ENCODE measurements around the gene LAIR2.
"Not testable (repeated sequence)": the region's sequence is repeated elsewhere in the genome, so short reads cannot be mapped to it uniquely, and the experiment has no call there.

The LAIR2 gene

DNA sequence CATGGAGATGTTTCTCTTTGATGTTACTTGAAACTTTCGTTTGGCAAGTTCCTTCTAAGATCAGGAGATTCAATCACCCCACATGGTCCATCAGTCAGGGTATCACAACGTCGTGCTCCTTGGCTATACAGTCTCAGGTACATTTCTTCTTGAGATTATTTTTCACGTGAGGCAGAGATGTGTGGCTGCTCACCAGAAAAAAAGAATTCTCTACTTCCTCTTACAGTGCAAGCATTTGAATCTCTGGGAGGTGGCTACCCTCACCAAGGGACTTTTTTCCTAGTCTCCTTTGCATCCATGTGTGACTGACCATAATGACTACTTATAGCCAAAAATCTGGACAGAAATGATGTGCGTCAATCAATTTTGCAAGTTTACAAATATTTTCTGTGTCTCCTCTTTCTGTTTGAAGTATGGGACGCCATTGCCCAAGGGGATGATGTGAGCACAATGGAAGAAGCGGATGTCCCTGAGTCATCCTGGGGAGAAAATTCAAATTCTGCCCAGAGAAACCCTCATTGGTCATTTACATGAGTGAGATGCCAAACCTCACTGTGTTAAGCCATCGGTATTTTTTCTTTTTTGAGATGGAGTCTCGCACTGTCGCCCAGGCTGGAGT is 8.6 kb upstream of the LAIR2 start:
- no peak for DNase-seq (ENCODE audit: low read depth)

DNA sequence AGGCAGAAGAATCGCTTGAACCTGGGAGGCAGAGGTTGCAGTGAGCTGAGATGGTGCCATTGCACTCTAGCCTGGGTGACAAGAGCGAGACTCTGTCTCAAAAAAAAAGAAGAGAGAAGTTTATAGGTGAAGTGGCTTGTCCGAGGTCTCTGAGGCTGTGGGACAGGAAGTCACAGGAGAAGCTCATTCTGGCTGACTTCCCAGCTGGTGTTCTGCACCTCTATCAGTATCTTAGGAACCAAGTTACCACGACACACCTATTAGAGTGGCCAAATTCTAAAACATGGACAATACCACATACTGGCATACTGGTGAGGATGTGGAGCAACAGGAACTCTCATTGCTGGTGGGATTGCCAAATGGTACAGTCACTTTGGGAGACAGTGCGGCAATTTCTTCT is 7.3 kb upstream of the LAIR2 start:
- DNase-seq (ENCODE audit: low read depth): not testable (repeated sequence)

DNA sequence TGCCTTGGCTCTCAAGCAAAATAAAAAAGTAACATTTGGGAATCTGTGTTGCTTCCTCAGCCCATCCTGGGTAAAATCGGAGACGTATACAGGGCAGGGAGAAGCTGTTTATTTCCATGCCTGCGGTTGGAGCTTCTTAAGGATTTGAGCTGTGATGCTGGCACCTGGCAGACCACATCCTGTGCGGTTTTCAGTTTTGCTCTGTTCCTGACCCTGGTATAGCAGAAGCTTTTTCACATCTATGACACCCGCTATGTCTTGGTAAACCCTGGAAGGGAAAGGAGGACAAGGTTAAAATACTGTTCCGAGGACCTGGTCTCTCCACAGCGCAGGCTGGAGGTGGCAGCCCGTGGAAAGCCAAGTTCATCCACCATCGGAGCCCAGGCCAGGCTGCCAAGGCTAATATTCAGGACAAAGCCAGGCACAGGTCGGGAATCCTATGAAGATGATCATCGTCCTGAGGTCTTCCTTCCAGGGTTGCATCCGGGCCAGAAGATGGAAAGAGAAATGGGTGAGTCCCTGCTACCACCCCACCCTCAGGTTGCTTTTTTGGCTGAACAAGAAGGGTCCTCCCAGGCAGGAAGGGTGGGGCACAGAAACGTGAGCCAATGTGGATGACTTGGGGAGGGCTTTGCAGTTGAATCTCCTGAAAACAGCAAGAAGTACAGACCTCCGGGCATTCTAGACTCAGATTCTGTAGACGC is 4.7 kb upstream of the LAIR2 start:
- not testable (repeated sequence) for DNase-seq (ENCODE audit: low read depth)

DNA sequence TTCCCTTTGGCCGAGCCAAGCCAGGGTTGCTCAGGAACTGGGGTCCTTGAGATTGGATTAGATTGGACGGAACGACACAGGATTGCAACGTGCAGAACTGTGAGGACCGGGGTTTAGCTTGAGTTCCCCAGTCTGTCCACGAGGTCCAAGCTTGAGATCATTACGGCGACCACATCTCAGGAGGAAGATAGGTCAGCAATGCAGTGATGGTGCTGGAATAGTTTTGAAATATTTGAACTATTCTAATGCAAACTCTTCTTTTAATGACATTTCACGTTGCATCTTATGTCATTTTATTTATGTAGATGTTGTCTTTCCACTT is 4.2 kb upstream of the LAIR2 start:
- DNase-seq (ENCODE audit: low read depth): not testable (repeated sequence)

DNA sequence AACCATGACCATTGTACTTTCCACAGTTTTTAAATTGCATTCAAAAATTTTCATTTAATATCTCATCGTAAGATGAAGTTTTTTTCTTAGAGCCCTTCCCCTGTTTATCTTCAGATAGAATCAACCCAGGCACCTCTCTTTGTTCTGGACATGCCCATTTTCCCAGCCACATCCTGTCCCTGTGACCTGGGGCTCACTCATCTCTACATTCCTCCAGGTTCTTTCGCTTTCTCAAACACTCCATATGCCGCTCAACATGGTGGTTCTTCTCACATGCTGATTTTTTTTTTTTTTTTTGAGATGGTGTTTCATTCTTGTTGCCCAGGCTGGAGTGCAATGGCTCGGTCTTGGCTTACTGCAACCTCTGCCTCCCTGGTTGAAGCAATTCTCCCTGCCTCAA is 2.9 kb downstream of the LAIR2 start:
- DNase-seq (ENCODE audit: low read depth): not testable (repeated sequence)

DNA sequence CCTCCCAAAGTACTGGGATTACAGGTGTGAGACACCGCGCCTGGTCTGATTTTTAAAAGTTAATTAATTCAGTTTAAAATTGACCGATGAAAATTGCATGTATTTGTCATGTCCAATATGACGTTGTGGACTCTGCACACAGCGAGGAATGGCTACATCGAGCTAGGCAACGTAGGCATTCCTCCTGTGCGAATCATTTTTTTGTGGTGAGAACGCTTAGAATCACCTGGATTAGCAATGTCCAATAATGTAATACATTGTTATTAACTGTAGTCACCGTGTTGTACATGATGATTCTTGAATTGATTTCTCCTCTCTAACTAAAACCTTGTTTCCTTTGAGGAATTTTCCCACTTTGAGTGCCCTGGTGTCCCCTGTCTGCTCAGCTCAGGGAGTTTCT is 3.4 kb downstream of the LAIR2 start:
- no peak for DNase-seq (ENCODE audit: low read depth)

DNA sequence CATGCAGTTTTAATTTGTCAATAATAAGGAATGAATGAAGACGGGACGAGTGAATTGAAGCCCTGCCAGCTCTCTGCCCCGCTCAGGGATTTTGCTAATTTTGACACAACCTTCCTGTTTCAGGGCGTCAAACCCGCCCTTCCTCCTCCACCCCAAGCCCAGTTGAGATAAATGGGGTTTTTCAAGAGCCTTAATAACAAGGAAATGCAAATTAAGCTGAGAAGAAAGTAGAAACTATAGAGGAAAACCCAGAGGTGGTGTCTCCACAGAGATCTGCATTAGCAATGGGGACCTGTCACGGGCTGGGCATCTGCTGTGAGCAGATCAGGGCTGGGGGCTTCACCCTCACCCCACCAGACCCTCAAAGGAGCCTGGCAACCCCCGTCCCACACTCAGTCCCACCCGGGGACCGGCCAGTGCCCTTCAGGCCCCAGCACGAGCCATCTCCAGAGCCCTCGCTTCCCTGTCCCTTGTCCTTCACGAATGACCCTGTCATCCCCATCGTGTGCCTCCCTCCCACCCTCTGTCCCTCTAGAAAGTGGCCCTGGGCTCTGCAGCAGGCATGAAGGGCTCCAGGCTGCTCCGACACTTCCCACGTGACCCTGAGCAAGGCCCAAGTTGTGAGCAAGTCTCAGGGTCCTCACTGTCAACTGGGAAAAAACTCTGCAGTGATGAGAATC is 4.5 kb downstream of the LAIR2 start:
- not testable (repeated sequence) for DNase-seq (ENCODE audit: low read depth)

DNA sequence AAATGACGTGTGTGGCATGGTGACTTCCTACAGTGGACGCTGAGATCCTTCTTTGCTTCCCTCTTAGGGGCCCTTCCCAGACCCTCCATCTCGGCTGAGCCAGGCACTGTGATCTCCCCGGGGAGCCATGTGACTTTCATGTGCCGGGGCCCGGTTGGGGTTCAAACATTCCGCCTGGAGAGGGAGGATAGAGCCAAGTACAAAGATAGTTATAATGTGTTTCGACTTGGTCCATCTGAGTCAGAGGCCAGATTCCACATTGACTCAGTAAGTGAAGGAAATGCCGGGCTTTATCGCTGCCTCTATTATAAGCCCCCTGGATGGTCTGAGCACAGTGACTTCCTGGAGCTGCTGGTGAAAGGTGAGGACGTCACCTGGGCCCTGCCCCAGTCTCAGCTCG is 5.2 kb downstream of the LAIR2 start:
- DNase-seq (ENCODE audit: low read depth): no peak

DNA sequence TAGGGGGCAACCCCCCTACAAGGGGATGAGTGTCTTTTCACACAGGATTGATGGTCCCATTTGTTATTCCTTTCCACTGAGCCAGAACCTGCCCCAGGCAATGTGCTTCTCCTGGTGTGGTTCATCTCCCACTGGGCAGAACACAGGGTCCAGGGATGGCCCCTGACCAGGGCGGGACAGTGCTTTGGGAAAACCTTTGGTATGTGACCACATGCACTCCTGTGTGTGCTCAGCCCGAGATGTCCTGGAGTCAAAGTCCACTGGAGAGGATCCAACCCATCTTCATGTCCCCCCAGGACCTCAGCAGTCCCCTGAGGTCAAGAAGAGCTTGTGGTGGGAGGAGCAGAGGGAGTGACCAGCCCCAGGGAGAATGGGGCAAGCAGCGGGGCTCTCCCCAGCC is 5.9 kb downstream of the LAIR2 start:
- DNase-seq (ENCODE audit: low read depth): not testable (repeated sequence)

DNA sequence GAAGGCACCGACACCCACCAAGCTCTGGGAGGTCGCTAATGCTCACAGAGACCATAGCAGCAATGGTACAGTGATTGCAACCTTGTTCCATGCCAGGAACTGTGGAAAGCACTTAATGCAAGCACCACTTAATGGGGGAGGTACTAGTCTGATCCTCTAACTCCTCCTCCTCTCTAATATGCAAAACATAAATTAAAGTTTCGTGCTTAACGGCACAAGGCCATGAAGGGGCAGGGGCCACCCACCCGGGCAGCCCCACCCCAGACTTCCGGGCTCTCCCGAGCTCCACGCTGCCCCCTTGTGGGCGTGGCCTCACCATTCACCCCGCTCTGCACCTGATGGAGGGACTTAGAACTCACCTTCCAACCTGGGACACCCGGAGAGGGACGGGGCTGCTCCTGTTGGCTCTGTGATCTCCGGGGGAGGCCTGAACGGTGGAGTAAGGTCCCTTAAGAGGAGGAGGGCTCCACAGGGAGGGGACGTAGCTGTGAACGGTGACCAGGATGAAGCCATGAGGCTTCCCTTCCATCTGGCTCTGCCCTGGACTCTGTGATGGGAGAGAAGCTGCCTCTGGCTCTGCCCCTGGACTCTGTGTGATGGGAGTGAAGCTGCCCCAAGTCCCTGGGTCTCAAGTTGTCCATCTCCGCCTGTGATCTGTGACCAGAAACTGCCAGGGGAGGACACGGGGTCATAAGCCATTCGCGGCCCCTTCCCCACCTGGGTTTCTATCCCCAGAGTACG is 6.7 kb downstream of the LAIR2 start:
- not testable (repeated sequence) for DNase-seq (ENCODE audit: low read depth)

DNA sequence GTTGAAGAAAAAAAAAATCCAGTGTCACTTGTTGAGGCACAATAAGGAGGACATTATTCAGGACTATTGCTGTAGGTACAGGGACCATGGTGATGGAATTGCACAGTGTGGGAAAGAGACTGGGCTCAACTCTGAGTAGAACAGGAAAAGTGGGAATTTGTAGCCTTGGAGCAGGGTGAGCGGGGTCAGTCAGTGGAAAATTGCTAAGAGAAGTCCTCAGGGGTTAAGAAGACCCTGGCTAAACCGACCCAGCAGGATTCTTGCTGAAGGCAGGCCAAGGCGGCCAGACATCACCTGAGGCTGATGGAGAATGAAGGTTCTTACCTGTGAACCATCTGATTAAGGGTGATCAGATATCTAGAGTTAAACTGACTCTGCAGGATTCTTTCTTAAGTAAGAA is 12.5 kb downstream of the LAIR2 start:
- DNase-seq (ENCODE audit: low read depth): no peak

DNA sequence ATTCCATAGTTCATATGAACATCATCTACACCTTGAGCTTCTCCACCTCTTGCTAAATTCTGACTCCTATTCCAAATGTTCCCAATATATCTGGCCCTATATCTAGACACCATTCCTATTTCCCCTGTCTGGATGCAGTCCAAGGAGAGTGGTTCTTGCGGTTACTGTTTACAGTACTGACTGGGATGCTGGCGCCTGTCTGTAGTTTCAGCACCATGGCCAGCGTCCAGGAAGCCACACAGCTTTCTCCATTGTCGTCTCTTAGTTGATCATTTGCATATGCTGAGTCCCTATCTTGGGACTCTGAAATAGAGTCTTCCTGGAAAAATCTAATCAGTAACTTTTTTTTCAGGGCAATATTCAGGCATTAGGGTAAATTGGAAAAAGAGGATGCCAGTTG is 14.9 kb downstream of the LAIR2 start:
- peak; percentile 33 for DNase-seq (ENCODE audit: low read depth)

DNA sequence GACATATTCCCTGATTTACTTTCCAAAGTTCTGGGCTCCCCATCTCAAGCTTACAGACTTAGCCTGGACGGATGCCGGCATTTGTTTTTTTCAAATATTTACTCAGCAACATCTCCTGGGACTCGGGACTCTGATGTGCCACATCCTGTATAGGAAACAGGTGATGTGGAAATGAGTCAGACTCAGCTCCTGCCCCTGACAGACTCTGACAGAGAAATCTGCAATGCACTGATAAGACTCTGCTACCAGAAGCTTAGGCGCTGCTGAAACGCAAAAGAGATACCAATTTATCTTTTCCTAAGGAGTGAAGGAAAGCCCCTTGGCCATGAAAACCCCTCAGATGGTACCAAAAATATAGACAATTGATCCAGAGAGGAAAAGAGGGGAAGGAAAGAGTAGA is 16.2 kb downstream of the LAIR2 start:
- DNase-seq (ENCODE audit: low read depth): no peak

DNA sequence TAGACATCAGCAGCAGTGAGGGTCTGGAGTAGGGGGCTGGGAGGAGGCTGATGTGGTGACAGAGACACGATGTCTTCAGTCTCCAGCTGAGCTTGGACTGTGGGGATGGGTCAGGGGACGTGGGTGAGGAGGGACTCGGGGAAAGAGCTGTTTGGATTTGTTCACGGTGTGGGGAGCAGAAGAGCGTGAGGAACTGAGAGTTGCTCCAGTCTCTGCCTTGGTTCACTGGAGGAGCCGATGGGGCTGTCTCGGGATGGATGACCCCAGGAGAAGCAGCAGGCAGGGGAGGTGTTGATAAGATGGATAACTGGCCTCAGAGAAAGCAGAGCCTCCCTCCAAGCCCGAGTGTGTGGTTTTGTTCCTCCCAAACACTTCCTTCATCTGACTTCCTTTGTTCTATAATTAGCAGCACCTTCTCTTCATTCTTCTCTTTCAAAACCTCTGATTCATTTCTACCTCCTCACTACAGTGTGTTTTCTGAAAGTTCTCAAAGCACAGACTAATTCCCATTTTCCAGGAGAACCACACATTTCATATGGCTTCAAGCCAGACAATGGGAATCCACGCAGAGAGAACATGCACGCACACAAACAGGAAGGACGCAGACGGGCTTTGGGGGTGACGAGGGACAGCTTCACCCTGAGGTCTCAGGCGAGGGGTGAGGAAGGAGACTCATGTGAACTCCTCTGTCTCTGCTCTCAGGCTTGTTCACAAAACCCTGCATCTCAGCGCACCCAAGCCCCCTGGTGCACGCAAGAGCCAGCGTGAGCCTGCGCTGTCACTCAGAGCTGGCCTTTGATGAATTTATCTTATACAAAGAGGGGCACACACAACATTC is 18.6 kb downstream of the LAIR2 start:
- DNase-seq (ENCODE audit: low read depth): no peak

DNA sequence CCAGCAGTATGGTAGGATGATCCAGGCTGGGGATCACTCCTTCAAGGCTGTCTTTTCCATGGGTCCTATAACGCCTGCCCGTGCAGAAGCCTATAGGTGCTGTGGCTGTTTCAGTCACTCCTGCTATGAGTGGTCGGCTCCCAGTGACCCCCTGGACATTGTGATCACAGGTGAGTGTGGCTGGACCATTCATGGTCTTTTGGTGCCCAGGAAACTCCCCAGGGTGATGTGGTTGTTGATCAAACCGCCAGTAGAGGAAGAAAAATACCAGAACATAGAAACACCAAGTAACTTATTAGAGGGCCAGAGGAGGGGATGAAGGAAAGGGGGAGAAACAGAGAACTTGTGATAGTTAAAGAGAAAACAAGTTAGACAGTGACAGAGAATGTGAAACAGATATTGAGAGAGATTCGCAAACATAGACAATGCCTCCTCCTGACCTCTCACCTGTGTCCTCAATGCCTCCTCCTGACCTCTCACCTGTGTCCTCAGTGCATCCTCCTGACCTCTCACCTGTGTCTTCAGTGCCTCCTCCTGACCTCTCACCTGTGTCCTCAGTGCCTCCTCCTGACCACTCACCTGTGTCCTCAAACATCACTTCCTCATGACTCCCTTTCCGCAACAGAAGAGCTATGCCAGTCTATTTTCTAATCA is 19.4 kb downstream of the LAIR2 start:
- no peak for DNase-seq (ENCODE audit: low read depth)

DNA sequence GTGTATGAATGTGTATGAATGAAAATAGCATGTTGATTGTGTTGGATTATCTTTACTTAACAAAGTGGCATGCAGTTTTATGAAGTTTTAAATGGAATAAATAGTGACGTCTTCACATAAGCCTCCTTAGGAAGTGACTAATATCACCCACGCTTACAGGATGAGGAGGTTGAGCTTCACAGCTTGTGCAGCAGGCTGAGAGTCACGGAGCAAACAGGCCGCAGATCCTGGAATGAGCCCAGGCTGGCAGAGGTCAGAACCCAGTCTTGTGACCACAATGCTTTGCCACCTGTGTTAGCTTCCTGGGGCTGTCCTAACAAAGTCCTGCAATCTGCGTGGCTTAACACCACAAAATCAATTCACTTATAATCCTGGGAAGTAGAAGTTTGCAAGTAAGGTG is 20.8 kb downstream of the LAIR2 start:
- DNase-seq (ENCODE audit: low read depth): no peak

DNA sequence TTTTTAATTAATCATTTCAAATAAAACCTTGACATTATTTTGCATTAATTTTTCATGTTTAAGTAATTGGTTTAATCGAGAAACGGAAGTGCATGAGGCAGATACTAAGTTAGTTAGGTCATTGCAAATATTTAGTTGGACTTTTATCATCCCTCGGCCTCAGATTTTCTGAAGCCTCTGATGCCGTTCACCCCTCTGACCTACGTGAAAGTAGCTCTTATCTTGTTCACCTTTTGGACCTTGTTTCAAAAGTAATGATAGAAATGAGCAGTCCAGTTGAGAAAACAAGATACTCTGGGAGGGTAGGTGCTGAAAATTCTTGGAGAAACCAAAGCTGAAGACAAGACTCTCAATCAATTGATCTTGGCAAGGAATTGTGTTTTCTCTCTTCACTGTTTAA is 23.0 kb downstream of the LAIR2 start:
- DNase-seq (ENCODE audit: low read depth): no peak

DNA sequence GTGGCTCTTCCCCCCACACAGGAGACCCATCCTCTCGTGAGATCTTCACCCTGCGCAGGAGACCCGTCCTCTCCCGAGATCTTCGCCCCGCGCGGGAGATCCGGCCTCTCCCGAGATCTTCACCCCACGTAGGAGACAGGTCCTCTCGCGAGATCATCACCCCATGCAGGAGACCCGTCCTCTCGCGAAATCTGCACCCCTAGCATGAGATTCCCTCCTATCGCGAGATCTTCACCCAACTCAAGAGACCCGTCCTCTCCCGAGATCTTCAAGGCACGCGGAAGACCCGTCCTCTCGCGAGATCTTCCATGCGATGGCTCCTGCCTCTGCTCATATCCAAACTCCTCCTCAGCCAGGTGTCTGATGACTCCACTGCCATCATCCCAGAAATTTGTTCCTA is 24.3 kb downstream of the LAIR2 start:
- DNase-seq (ENCODE audit: low read depth): no peak

DNA sequence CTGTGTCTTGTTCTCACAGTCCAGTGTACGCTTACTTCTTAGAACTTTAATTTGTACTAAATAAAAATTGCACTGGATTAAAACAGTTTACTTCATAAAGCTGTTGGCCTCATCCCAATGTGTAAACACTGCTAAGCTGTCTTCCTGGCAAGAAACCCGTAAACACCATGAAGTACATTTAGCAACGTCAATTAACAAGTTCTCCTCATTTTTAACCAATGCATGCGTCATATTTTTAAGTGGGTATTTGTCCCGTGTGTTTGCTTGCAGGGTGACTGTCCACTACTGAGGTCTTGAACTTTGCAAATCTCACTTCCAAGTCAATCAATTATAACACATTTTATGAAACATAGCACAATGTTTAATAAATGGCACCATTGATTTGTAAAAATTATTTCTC is 28.2 kb downstream of the LAIR2 start:
- no peak for DNase-seq (ENCODE audit: low read depth)

DNA sequence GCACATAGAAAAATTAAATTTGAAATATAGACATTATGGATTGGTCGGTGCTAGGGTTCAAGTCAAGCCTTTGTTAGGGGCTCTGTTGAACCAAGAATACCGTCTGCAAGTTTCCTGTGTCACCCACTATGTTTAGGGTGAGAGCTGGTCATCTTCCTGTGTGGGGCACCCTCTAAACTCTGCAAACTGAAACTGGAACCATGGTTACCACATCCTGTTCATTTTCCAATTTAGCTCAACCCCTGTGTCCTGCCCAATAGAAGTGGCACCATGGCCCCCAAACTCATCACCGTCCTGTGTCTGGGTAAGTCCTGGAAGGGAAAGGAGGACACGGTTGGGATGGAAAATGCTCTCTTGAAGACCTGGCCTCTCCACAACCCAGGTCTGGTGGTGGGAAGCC is 29.9 kb downstream of the LAIR2 start:
- no peak for DNase-seq (ENCODE audit: low read depth)

DNA sequence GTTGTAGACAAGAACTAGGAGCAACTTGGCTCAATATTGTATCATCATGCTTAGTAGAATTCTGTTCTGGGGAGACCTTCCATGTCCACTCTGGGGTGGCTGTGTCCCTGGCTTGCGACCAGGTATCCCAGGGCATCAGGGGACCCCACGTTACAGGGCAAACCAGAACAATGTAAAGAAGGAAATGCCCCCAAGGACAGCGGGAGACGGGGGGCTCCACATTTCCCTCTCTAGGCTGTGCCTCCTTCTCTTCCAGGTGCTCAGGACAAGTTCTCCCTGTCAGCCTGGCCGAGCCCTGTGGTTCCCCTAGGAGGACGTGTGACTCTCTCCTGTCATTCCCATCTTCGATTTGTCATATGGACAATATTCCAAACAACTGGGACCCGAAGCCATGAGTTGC is 30.8 kb downstream of the LAIR2 start:
- DNase-seq (ENCODE audit: low read depth): no peak

DNA sequence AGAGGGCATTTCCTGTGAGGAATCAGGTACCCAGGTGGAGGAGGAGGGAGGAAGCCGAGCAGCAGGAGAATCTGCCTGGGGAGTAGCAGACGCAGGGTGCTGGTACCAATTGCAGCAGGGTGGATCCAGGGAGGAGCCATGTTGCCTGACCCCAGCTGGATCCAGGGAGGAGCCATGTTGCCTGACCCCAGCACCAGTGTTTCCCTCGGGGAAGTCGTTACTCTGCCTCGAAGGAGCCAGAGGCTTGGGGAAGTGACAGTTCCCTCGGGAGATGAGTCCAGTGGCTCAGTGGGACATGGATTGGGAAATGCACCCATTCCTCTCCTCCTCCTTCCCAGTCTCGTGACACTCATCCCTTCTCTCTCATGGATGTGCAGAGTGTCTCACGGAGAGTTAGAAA is 31.5 kb downstream of the LAIR2 start:
- DNase-seq (ENCODE audit: low read depth): no peak

Measured in stimulated activated CD8-positive, alpha-beta memory T cell treated with anti-CD3 and anti-CD28 coated beads, Interleukin-4, amount 100 ng/mL, for 24 hours (primary cell).